Choroid plexus epithelial cell (primary cell): ENCODE measurements around the gene CARD9.

Source experiments
- DNase-seq: peaks from one replicate; pipeline ENCODE4 v3.0.0-alpha.2; 2010; ENCODE audit warnings: low read depth
- H3K4me3 ChIP-seq: 2 replicates; pipeline ENCODE4 v1.5.1; 2011; ENCODE audit warnings: low read depth, mild to moderate bottlenecking, control low read depth, low read length, moderate library complexity
- TF ChIP-seq, protein P1 (sequence below): conservative IDR thresholded peaks from 2 replicates; pipeline ENCODE4 v1.5.1; 2011; ENCODE audit warnings: low read depth, mild to moderate bottlenecking, control low read depth, inconsistent platforms, low read length, moderate library complexity

CARD9 gene

DNA sequence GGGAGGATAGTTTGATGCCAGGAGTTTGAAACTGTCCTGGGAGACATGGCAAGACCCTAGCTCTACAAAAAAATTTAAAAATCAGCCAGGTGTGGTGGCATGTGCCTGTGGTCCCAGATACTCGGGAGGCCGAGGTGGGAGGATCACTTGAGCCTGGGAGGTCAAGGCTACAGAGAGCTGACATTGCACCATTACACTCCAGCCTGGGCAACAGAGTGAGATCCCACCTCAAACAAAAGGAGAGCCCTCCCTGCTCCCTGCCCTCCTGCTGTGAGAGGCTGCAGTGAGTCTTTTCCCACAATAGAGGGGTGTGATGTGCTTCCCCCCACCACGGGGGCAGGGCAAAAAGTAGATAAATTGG lies 59.4 kb downstream of the CARD9 start:
- TF ChIP-seq, protein P1, sequence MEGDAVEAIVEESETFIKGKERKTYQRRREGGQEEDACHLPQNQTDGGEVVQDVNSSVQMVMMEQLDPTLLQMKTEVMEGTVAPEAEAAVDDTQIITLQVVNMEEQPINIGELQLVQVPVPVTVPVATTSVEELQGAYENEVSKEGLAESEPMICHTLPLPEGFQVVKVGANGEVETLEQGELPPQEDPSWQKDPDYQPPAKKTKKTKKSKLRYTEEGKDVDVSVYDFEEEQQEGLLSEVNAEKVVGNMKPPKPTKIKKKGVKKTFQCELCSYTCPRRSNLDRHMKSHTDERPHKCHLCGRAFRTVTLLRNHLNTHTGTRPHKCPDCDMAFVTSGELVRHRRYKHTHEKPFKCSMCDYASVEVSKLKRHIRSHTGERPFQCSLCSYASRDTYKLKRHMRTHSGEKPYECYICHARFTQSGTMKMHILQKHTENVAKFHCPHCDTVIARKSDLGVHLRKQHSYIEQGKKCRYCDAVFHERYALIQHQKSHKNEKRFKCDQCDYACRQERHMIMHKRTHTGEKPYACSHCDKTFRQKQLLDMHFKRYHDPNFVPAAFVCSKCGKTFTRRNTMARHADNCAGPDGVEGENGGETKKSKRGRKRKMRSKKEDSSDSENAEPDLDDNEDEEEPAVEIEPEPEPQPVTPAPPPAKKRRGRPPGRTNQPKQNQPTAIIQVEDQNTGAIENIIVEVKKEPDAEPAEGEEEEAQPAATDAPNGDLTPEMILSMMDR: no peak
- DNase-seq: no peak
- no peak overlapping the region for H3K4me3 ChIP-seq
